Activated T-cell treated with anti-CD3 and anti-CD28 coated beads, Interleukin-2, amount 50 U/mL, for 48 hours (primary cell): ENCODE results near the gene COL17A1.
A peak's percentile ranks its signal among the peaks of the same experiment; 100 is the strongest.

Experiments used
- DNase-seq, 2 experiments: peaks; one replicate each; pipeline ENCODE4 v3.0.0-alpha.2; 2020

Gene COL17A1

GRCh38 chr10:104046651-104047050, 39.0 kb downstream of the COL17A1 start:
- DNase-seq: no peak

DNA sequence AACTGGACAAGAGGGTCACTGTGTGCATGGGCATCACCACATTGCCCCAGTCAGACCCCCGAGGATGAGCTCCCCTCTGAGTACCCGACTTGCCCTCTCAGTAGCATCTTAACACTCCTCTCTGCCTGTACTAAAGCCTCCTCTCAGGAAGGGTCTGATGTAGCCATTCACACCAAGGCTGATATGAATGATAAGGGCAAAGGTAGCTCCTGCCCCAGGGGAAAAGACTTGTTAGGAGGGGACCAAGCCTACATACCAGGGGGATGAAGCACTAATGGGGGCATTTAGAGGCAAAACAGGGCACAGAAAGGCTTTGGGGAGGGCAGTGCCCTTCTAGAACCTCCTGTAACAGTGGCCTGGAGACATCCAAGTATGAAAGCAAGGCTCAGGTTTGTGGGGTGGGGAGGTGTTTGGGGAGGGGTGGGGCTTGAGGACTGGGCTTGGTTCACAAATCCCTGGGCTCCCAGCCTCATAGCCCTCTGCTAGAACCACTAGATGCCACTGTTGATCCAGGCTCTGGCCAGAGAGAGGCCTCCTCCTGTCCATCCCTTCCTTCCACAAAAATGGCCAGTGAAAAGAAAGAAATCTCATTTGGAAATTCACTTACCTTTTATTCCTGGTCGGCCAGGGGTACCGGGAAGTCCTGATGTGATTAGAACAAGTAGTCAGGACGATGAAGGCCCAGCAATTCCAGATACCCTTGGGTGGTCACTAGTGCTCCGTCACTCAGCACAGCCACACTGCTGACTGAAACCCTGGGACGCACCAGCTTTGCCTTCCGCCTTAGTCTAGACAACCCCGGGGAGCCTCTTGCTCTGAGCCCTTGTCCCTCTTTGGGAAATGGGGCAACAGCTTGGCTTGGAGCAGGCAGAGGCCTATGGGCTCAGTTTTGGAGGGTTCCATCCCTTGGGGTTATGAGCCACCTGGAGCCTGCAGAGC, 40.3 kb downstream of the COL17A1 start:
- peak in 1 of 2 experiments; percentile 18 for DNase-seq

DNA sequence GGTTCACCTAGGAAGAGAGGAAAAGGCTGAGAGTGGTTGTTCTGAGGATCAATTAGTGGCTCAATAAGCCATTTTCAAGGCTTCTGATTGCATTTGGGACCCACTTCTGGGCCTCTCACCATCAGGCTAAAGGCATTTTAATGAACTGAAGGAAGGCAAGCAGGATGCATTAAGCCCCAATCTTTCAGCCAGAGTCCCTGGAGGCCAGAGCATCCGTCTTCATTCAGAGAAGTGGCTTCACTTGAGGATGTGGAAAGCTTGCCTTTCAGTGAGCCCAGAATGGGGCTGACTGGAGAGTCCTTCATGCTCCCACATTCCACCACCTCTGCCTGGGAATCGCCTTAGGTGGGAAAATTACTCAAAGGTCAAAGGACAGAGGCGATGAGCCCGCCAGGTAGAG, 41.8 kb downstream of the COL17A1 start:
- DNase-seq: peak in 1 of 2 experiments; percentile 11

DNA sequence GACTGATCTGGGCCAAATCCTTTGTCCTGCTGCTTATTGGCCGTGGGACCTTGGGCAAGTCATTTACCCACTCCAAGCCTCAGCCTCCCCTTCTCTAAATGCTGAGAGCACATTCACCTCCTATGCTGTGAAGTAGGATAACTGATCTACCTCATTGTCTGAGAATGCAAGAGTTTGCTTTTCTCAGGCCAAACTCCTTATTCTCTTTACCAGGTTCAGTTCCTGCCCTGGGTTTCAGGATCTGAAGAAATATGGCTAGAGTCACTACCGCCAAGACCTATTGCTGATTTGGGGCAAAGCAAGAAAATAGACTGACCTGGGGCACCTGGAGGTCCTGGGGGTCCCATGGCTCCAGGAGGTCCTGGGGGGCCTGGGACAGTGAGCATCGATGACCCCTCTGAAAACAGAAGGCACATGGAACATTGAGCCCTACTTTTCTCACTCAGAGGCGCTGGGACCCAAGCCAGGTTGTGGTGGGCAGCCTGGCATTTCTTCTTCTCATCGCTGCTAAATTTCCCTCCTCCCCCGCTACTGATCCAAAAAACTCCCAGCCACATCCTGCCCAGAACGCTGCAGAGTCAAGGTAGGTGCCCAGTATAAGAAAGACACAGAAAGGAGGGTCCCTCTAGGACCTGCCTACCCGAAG, 42.4 kb downstream of the COL17A1 start:
- no peak for DNase-seq

DNA sequence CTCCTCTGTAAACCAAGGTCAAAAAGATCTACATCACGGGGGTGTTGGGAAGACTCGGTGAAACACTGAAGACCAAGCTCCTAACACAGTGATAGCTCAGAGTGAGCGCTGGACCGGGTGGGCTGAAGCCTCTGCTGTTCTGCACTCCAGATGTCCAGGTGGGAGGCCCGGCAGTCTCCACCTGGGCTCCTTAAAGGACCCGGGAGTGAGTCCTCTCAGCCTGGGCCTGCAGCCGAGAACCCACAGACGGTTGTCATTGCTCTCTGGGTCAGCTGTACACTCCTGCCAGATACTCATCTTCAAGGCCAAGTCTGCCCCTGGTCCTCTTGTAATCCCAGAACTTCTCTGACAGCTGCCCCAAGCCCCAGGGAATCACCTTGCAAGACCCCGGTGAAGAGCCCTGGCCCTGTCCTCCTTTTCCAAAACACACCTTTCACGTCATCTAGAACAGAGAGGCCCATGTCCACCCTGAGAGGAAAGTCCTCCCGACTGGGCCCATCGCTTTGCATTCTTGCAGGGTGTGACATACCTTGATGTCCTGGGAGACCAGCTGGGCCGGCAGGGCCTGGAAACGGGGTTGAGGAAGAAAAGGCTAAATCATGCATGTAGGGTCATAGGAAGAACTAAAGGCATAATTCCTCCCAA, 43.7 kb downstream of the COL17A1 start:
- DNase-seq: peak in 1 of 2 experiments; percentile 12

GRCh38 chr10:104040862-104041789, 44.6 kb downstream of the COL17A1 start:
- no peak for DNase-seq

DNA sequence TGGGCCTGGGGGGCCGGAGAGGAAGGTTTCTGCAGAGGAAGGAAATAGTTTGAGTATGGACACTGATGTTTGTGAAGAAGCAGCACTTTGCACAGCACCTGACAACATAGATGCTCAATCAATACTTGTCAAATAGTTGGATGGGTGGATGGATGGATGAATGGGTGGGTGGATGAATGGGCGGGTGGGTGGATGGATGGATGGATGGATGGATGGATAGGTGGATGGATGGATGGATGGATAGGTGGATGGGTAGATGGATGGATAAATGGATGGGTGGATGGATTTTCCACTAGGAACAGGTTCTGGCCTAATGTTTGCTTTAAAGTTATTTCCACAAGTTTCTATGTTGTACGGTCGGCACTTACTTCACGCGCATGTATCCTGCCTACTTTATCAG, 45.3 kb downstream of the COL17A1 start:
- DNase-seq: no peak

GRCh38 chr10:104038958-104039752, 46.5 kb downstream of the COL17A1 start:
- no peak for DNase-seq

- no peak for DNase-seq
These were observed 47.1 kb downstream of the COL17A1 start for GRCh38 chr10:104038537-104038936.

DNA sequence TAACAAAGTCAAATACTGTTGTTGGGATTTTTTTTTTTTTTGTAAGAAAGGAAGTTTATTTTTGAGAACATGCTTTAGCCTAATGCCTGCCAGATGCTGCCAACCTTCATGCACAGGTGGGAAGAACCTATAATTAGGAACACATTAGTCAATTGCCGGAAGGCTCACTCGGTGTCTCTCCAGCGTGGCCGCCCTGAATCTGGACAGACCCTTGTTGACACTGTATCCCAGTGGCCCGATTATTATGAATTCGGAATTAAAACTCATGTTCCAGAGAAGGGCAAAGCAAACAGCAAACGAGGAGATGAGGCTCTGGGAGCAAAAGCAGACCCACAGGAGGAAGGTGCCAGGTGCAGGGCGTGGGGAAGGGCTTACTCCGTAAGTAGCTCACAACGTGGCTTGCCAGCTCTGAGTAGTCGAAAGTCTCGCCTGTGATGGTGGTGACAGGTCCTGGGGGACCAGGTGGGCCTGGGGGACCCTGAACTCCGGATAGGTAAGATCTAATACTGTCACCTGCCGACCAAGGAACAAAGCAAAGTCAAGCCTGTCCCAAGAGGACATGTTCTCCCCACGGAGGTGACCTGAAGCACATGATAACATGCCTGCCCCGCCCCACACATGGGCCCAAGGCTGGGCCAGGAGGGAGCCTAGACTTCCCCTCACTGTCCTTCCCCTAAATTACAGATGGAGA, 48.3 kb downstream of the COL17A1 start:
- DNase-seq: no peak

GRCh38 chr10:104036518-104037260, 49.0 kb downstream of the COL17A1 start:
- DNase-seq: peak in 1 of 2 experiments; percentile 15

DNA sequence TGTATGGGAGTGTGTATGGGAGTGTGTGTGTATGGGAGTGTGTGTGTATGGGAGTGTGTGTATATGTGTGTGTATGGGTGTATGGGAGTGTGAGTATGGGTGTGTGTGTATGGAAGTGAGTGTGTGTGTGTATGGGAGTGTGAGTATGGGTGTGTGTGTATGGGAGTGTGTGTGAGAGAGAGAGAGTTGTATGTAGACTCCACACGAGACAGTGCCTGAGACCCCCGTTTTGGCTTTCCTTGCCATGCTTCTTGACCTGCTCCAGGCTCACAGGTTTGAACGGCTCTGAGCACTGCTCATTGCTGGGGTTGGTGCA, 49.7 kb downstream of the COL17A1 start:
- no peak for DNase-seq

GRCh38 chr10:104035194-104036068, 50.2 kb downstream of the COL17A1 start:
- DNase-seq: peak in 1 of 2 experiments; percentile 16

DNA sequence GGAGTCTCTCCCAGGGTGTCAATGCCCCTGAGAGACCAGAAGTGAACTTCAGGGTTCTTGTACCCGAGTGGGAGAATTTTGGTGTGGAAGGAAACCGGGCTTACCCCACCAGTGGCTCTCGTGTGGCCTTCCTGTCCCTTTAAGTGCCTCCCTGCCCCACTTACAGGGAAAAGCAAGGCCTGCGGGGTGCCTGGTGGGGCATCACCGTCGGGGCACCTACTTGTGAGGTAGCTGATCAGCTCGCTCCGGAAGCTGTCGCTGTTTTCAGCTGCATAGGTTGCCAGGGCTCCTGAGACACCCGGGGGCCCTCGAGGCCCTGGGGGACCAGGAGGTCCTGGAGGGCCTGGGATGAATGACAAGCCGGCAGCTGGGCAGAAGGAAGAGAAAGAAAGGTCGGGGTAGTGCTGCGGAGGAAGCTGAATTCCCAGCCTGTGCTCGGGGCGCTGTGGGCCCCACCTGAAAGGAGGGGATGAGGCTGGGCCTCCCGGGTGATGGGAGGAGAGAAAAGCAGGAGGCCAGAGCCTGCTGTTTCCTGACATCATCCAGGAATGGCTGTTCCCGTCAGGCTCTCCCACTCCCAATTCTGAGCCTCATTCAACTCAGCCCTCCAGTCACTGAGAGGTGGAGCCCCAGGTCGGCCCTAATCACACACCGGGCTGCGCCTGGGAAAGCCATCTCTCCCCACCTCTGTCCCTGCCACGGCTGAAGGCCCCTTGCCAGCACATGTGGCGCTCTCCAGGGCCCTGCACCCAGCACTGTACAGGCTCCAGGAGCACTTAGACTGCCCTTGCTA, 51.1 kb downstream of the COL17A1 start:
- no peak for DNase-seq

- DNase-seq: no peak
These were observed 51.7 kb downstream of the COL17A1 start for GRCh38 chr10:104033966-104034365.

DNA sequence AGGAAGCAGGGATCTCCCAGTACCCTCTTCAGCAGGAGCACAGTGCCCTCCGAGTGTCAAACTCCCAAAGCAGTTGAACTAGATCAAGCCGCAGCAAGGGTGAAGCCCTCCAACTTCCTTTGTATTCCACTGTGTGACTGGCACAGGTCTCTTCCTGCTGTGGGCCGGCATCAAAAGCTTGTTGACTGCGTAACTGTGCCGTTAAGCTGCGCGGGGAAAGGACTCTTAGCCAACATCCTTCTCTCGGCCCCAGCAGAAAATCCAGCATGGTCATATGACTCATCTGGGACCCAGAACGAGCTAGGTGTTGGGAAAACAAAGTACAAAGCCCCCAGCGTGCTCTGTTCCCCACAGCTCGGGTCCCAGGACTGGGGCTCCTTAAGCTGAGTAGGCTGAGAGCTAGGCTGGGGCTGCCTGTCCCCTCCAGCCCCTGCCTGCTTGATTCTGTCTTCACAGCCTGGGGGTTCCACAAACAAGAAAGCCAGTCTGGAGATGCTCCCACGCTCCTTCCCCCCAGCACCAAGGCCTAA, 52.2 kb downstream of the COL17A1 start:
- DNase-seq: peak in 1 of 2 experiments; percentile 12

DNA sequence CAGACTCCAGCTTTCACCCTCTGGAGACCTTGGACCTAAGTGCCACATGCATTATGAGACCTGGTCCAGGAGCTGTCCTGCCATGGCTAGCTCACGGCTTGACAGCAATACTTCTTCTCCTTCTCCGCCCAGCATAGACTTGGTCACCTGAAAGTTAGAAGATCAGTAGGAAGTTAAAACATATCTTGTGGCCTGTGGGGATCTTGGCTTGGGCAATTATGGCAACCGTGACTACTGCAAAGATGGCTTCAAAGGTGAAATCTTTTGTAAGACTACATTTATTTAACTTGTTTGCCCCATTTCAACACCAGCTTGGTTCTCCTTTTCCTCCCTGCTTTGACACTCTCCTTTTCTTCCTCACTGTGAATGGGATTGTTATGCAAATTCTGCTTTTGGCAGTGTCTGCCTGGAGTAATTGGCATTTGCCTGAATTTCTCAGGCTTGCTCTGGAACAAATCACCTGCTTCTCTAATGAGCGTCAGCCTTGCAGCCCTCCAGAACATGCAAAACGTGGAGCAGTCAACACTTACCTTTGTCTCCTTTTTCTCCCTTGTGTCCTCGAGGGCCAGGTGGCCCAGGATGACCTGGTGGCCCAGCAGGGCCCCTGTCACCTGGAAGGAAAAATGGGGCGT, 53.4 kb downstream of the COL17A1 start:
- DNase-seq: peak in 1 of 2 experiments; percentile 13

DNA sequence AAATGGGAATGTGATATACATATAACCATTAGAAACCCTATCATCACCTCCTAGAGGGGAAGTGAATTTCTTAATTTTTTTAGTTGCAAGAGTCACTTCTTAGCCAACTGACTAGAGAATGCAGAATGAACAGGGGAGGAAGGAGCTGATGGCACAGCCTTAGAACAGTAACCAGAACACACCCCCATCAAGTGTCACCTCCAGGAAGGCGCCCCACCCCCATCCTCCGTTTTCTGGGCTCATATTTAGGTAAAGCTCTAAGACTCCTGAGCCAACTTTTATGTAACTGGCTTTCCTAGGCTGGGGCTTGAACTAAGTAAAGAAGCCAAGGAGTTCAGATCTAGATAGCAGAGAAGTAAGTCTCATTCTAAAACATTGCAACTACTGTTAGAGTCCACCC, 54.0 kb downstream of the COL17A1 start:
- DNase-seq: no peak
